Vein endothelial cell (primary cell): Measurements from ENCODE around the gene PRAMEF13. TPM values are rescaled to one million over a fixed set of nuclear protein-coding genes. Genes with fewer than 3 reads are reported as not detected.

Experiments used
- total RNA-seq: library from RNA; depleted of rRNA; stranded (reverse); fragments of >200 nt; gene quantifications from 2 replicates; pipeline ENCODE4 v1.2.3, GENCODE V29; 2012

The PRAMEF13 gene
- not detected in 2 replicates for total RNA-seq

DNA sequence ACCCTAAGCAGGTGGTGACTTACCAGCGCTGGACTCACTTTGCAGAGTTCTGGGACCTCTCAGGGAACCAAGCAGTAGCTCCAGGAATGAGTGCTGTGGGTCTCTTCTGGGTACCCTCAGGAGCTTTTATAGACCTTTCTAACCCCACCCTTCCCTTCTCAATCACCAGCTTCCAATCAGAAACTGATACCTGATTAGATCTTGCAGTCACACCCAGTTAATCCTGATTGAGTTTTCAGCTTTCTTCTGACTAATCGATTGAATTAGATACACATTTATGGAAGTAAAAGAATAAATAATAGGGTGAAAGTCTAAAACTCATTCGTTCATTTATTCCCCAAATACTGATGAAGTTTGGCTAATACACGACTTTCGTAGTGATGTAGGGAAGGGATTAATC, at the start of gene PRAMEF13:
PRAMEF13 (minus strand) TSS at position 101 of the 400 bp plus-strand sequence. CDS start 1,820 bp downstream, outside the sequence.

GRCh38 chr1:13225675-13226204, 24.5 kb upstream of the PRAMEF13 start, which contains the start of gene PRAMEF18:
PRAMEF18 (minus strand) TSS chr1:13226154; CDS start chr1:13226106, 48 bp downstream.

GRCh38 chr1:13171548-13171947, 29.7 kb downstream of the PRAMEF13 start, which contains the start of gene PRAMEF9:
PRAMEF9 (plus strand) TSS chr1:13171848; CDS start chr1:13175281, 3,433 bp downstream.

GRCh38 chr1:13165531-13165930, 35.7 kb downstream of the PRAMEF13 start, which contains the start of gene HNRNPCL4:
HNRNPCL4 (minus strand) TSS chr1:13165631; CDS start chr1:13165467, 164 bp downstream.

DNA sequence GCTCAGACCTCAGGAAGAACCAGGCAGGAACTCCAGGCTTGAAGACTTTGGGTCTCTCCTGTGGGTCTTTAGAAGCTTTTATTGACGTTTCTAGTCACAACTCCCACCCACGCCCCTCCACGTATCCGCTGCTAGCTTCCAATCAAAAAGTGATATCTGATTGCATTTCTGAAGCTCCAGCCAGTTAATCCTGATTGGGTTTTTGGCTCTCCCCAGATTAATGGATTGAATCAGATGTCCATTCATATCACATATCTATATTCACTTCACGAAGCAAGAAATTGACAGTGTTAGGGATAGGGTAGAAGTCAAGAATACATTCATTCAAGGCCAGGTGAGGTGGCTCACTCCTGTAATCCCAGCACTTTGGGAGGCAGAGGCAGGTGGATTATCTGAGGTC, 45.3 kb downstream of the PRAMEF13 start, which contains the start of gene PRAMEF26:
PRAMEF26 (minus strand) TSS at position 101 of the 400 bp plus-strand sequence. CDS start 2,914 bp downstream, outside the sequence.

Other genes starting within 250 kb of the PRAMEF13 start
- gene PRAMEF27, start 144.8 kb downstream of the PRAMEF13 start, total RNA-seq: not detected in 2 replicates
- gene HNRNPCL3, start 140.6 kb downstream of the PRAMEF13 start, total RNA-seq: not detected in 2 replicates
- gene PRAMEF25, start 130.6 kb downstream of the PRAMEF13 start, total RNA-seq: not detected in 2 replicates
- not detected in 2 replicates for gene HNRNPCL2, start 84.6 kb downstream of the PRAMEF13 start, total RNA-seq
- gene PRAMEF26, start 45.4 kb downstream of the PRAMEF13 start, total RNA-seq: not detected in 2 replicates
- gene HNRNPCL4, start 35.8 kb downstream of the PRAMEF13 start, total RNA-seq: not detected in 2 replicates
- not detected in 2 replicates for gene PRAMEF9, start 29.6 kb downstream of the PRAMEF13 start, total RNA-seq
- gene PRAMEF18, start 24.7 kb upstream of the PRAMEF13 start, total RNA-seq: not detected in 2 replicates
- not detected in 2 replicates for gene PRAMEF5, start 52.8 kb upstream of the PRAMEF13 start, total RNA-seq
- not detected in 2 replicates for gene PRAMEF8, start 83.7 kb upstream of the PRAMEF13 start, total RNA-seq
- not detected in 2 replicates for gene PRAMEF33, start 102.1 kb upstream of the PRAMEF13 start, total RNA-seq
- not detected in 2 replicates for gene PRAMEF15, start 114.2 kb upstream of the PRAMEF13 start, total RNA-seq
- gene PRAMEF14, start 145.7 kb upstream of the PRAMEF13 start, total RNA-seq: not detected in 2 replicates
- gene PRAMEF19, start 170.5 kb upstream of the PRAMEF13 start, total RNA-seq: not detected in 2 replicates
- gene PRAMEF17, start 188.2 kb upstream of the PRAMEF13 start, total RNA-seq: not detected in 2 replicates
- gene PRAMEF20, start 209.0 kb upstream of the PRAMEF13 start, total RNA-seq: not detected in 2 replicates